Parathyroid adenoma (tissue), 2 donors: ENCODE data around the gene MCTP2.

Experiments
- H2AFZ ChIP-seq: fragments of 300-600 bp; sonication (generic); one replicate; pipeline ENCODE4 v1.7.0; 2017; ENCODE audit warnings: antibody characterized with exemption, mild to moderate bottlenecking
- H3K27ac ChIP-seq: fragments of 300-600 bp; sonication (generic); one replicate; pipeline ENCODE4 v1.7.0; 2017
- H3K27me3 ChIP-seq: fragments of 300-600 bp; sonication (generic); one replicate; pipeline ENCODE4 v1.7.0; 2017; ENCODE audit warnings: low read length; ENCODE audit not compliant: control insufficient read depth, insufficient read depth
- H3K36me3 ChIP-seq: fragments of 300-600 bp; sonication (generic); one replicate; pipeline ENCODE4 v1.7.0; 2017; ENCODE audit warnings: low read length; ENCODE audit not compliant: control insufficient read depth, insufficient read depth
- H3K4me1 ChIP-seq: fragments of 300-600 bp; sonication (generic); one replicate; pipeline ENCODE4 v1.7.0; 2017; ENCODE audit warnings: control low read depth
- H3K4me2 ChIP-seq: fragments of 300-600 bp; sonication (generic); one replicate; pipeline ENCODE4 v1.7.0; 2017; ENCODE audit warnings: low read length
- H3K4me3 ChIP-seq: fragments of 300-600 bp; sonication (generic); one replicate; pipeline ENCODE4 v1.7.0; 2017; ENCODE audit warnings: low read depth, low read length
- H3K79me2 ChIP-seq: fragments of 300-600 bp; sonication (generic); one replicate; pipeline ENCODE4 v1.7.0; 2017; ENCODE audit warnings: control low read depth
- H3K9ac ChIP-seq: fragments of 300-600 bp; sonication (generic); one replicate; pipeline ENCODE4 v1.7.0; 2017; ENCODE audit warnings: mild to moderate bottlenecking
- H3K9me3 ChIP-seq: fragments of 300-600 bp; sonication (generic); one replicate; pipeline ENCODE4 v1.7.0; 2017; ENCODE audit warnings: low read length; ENCODE audit not compliant: control insufficient read depth
- TF ChIP-seq, protein P1 (sequence below): fragments of 300-600 bp; sonication (generic); IDR thresholded peaks from one replicate; pipeline ENCODE4 v1.7.0; 2017; ENCODE audit warnings: antibody characterized with exemption, mild to moderate bottlenecking
- donor health status: primary hyperparathyroidism.

The MCTP2 gene

DNA sequence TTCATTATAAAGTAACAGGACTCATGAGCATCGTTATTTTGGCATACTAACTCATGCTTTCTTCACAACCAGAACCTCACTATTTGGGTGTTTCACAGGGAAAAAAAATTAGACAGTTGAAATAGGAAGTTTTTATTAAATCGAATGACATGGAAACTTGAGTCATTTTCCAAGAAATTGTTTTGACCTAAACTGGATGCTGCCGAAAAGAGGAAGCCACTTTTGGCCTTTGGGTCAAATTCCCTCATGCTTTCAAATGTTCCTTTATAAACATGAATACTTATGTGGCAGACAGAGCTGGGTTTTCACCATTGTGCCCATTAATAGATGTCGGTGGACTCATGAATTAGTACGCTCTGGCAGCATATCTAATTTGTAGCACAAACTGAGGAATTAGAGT is 224.9 kb downstream of the MCTP2 start:
- Histone ChIP-seq H3K36me3 (no peaks in the 10 kb centered on the region), H3K9ac (no peak overlapping the region), H3K27me3 (no peaks in the 10 kb centered on the region), H2AFZ (no peak overlapping the region), H3K27ac (no peak overlapping the region), H3K4me3 (no peak overlapping the region), H3K79me2 (no peaks in the 10 kb centered on the region), H3K4me2 (no peak overlapping the region), H3K9me3 (no peaks in the 10 kb centered on the region), H3K4me1 (no peaks in the 10 kb centered on the region)
- TF ChIP-seq, protein P1, sequence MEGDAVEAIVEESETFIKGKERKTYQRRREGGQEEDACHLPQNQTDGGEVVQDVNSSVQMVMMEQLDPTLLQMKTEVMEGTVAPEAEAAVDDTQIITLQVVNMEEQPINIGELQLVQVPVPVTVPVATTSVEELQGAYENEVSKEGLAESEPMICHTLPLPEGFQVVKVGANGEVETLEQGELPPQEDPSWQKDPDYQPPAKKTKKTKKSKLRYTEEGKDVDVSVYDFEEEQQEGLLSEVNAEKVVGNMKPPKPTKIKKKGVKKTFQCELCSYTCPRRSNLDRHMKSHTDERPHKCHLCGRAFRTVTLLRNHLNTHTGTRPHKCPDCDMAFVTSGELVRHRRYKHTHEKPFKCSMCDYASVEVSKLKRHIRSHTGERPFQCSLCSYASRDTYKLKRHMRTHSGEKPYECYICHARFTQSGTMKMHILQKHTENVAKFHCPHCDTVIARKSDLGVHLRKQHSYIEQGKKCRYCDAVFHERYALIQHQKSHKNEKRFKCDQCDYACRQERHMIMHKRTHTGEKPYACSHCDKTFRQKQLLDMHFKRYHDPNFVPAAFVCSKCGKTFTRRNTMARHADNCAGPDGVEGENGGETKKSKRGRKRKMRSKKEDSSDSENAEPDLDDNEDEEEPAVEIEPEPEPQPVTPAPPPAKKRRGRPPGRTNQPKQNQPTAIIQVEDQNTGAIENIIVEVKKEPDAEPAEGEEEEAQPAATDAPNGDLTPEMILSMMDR, result no peak

DNA sequence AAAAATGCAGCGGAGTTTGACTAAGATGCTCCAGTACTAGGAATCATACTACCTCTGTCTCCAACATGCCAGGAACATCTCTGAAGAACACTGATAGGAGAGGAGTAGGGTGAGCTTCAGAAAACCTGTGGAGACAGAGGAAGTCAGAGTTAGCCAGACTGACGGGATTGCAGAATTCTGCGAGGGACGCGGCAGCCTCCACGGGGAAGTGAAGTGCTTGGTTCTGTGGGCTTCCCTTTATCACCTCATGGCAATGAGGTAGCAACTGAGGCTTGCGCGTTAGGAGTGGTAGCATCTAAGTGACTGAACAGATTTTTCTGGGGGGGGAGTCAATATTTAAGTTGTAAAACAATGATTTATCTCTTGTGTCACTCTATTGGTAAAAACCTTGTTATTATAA is 226.3 kb downstream of the MCTP2 start:
- Histone ChIP-seq H3K9me3 (no peaks in the 10 kb centered on the region), H3K4me1 (no peaks in the 10 kb centered on the region), H3K27me3 (no peaks in the 10 kb centered on the region), H3K9ac (no peak overlapping the region), H3K27ac (no peak overlapping the region), H3K4me2 (no peak overlapping the region), H3K36me3 (no peaks in the 10 kb centered on the region), H2AFZ (no peak overlapping the region), H3K79me2 (no peaks in the 10 kb centered on the region), H3K4me3 (no peak overlapping the region)
- TF ChIP-seq, protein P1, result no peak

DNA sequence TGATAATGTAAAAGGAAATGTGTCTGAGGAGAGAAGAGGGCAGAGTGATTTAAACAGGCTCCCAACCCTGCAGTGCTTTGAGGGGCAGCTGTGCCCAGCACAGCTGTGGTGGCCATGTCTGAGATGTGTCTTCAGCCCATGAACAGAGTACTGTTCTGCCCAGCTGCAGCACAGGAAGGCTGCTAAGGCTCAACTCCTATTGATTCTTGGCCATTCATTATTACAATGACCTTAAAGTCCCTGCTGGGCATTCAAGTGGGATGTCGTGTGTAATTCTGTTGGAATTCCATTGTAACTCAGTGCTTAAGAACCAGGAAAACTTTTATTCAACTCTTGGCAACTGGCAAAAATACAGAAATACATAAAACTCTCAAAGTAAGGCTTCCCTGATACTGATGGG is 229.3 kb downstream of the MCTP2 start:
- Histone ChIP-seq H2AFZ (no peak overlapping the region), H3K36me3 (no peaks in the 10 kb centered on the region), H3K27ac (no peak overlapping the region), H3K27me3 (no peaks in the 10 kb centered on the region), H3K4me1 (no peaks in the 10 kb centered on the region), H3K79me2 (no peaks in the 10 kb centered on the region), H3K9me3 (no peaks in the 10 kb centered on the region), H3K4me2 (no peak overlapping the region), H3K9ac (no peak overlapping the region), H3K4me3 (no peak overlapping the region)
- TF ChIP-seq, protein P1, result no peak

DNA sequence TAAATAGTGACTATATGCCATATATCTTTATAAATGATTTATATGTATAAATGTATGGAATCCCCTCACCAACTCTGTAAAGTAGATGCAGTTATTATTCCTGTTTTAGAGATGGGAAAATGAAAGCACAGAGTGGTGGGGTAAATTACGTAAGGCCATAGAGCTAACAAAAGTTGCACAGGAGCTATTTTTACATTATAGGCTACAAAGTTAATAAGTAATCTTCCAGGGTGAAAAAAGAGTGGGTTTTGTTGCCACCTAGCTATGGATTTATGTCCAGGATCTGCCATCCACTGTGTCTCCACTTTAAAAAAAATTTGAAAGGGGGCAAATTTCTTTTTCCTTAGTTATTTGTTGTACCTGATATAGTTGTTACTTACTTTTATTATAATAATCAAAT is 235.7 kb downstream of the MCTP2 start:
- Histone ChIP-seq H3K4me1 (no peaks in the 10 kb centered on the region), H3K27ac (no peak overlapping the region), H3K9ac (no peak overlapping the region), H3K4me3 (no peak overlapping the region), H3K9me3 (no peaks in the 10 kb centered on the region), H3K79me2 (no peaks in the 10 kb centered on the region), H3K36me3 (no peaks in the 10 kb centered on the region), H3K27me3 (no peaks in the 10 kb centered on the region), H2AFZ (no peak overlapping the region), H3K4me2 (no peak overlapping the region)
- TF ChIP-seq, protein P1, result no peak

DNA sequence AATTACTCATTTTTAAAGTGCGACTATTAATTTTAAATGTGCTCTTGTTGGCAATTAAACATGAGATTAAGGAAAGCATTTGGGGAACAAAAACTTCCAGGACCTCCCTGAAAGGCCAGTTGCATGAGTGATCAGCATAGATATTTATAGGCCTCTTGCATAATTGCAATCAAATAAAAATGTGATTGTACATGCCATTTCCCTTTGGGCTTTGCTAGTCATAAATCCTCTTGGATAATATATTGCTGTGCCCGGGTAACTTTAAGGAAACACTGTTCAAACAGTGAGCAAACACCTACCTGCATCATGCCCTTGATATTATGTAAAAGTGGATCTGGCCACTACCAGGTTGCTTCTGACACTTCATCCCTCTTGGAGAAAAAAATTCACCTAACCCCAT is 239.1 kb downstream of the MCTP2 start:
- Histone ChIP-seq H2AFZ (no peak overlapping the region), H3K36me3 (no peaks in the 10 kb centered on the region), H3K4me1 (no peaks in the 10 kb centered on the region), H3K79me2 (no peaks in the 10 kb centered on the region), H3K9me3 (no peaks in the 10 kb centered on the region), H3K4me2 (no peak overlapping the region), H3K27me3 (no peaks in the 10 kb centered on the region), H3K4me3 (no peak overlapping the region), H3K27ac (no peak overlapping the region), H3K9ac (no peak overlapping the region)
- TF ChIP-seq, protein P1, result no peak
